K562 (cell line): ENCODE data around the gene AJUBA. TPM values are rescaled to one million over a fixed set of nuclear protein-coding genes. Genes with fewer than 3 reads are reported as not detected.

Experiments used
- ATAC-seq: fragments of 200-7000 bp; cut with Tn5 transposase; 3 replicates; pipeline ENCODE4 v1.9.1; 2020; ENCODE audit warnings: moderate library complexity
- BruUV-seq: library from RNA; stranded (reverse); fragments of 400-500 nt; replicated peaks from 2 replicates; lab custom pipeline; 2021; lab: Mats Ljungman, UMichigan
- CTCF ChIA-PET: fragments of 300-600 bp; formaldehyde crosslinking; extraction: SDS; loops from one replicate; lab custom pipeline; 2021; ENCODE audit warnings: low intra/inter-chr PET ratio; lab: Yijun Ruan, JAX
- POLR2A ChIA-PET: fragments of 300-600, 350-650 bp; sonication (Branson Sonifier 250); formaldehyde crosslinking; extraction: SDS; loops from one replicate; lab custom pipeline; 2021; ENCODE audit warnings: antibody characterized with exemption, inconsistent platforms; lab: Yijun Ruan, JAX
- DNase-seq, 4 experiments: peaks; one replicate each; pipeline versions ENCODE4 v3.0.0 to v3.0.0-alpha.2; 2011 to 2018; ENCODE audit warnings: low spot score in 3 of 4, mixed read lengths in 3 of 4; ENCODE audit errors: extremely low read depth in 1 of 4
- FAIRE-seq: peaks from 2 replicates; lab custom pipeline; 2011; peaks lifted over from hg19 to GRCh38; lab: Jason Lieb, UNC
- H2AFZ ChIP-seq: 2 replicates; pipeline ENCODE4 v1.6.0; 2011; ENCODE audit warnings: low read depth, low read length, control low read depth, inconsistent platforms
- H3K27ac ChIP-seq: fragments of 200-600 bp; 3 replicates; pipeline ENCODE4 v1.8.0; 2011; ENCODE audit warnings: low read depth, mild to moderate bottlenecking, control low read depth, inconsistent platforms, low read length, moderate library complexity, mixed read lengths; ENCODE audit errors: extremely low read depth
- H3K27me3 ChIP-seq, 2 experiments: fragments of 300-600 bp in 1 of 2; 2 replicates in 1 of 2; 3 replicates in 1 of 2; pipeline versions ENCODE4 v1.6.0 to v1.8.0; 2011; ENCODE audit warnings: inconsistent platforms in 2 of 2, low read length in 2 of 2, mild to moderate bottlenecking in 1 of 2, mixed read lengths in 1 of 2, moderate library complexity in 1 of 2; ENCODE audit not compliant: control insufficient read depth in 2 of 2, insufficient read depth in 2 of 2
- H3K36me3 ChIP-seq: fragments of 300-600 bp; 3 replicates; pipeline ENCODE4 v1.8.0; 2011; ENCODE audit warnings: mild to moderate bottlenecking, low read length, inconsistent platforms; ENCODE audit not compliant: control insufficient read depth, insufficient read depth
- H3K4me1 ChIP-seq, 2 experiments: fragments of 200-600 bp in 1 of 2; replicated peaks in 1 of 2; 2 replicates in 1 of 2; 3 replicates in 1 of 2; pipeline versions ENCODE4 v1.5.1 to v1.8.0; 2011; ENCODE audit warnings: inconsistent platforms in 2 of 2, low read length in 2 of 2, mild to moderate bottlenecking in 1 of 2, mixed read lengths in 1 of 2, moderate library complexity in 1 of 2; ENCODE audit not compliant: control insufficient read depth in 2 of 2, insufficient read depth in 2 of 2
- H3K4me2 ChIP-seq: 2 replicates; pipeline ENCODE4 v1.6.1; 2011; ENCODE audit warnings: low read length, control low read depth, inconsistent platforms, mixed read lengths; ENCODE audit not compliant: insufficient read depth
- H3K4me3 ChIP-seq: fragments of 200-600 bp; sonication (generic), shearing (Covaris generic); 2 replicates; pipeline ENCODE4 v1.5.1; 2016; ENCODE audit warnings: control low read depth, inconsistent platforms
- H3K79me2 ChIP-seq: fragments of 200-600 bp; 3 replicates; pipeline ENCODE4 v1.8.0; 2011; ENCODE audit warnings: low read length, inconsistent platforms; ENCODE audit not compliant: control insufficient read depth, insufficient read depth
- H3K9ac ChIP-seq, 2 experiments: 2 replicates each; pipeline versions ENCODE4 v1.6.0 to v1.6.1; 2011; ENCODE audit warnings: low read depth in 2 of 2, low read length in 2 of 2, control low read depth in 1 of 2, inconsistent platforms in 1 of 2, mild to moderate bottlenecking in 1 of 2, mixed read lengths in 1 of 2; ENCODE audit not compliant: insufficient read depth in 1 of 2
- H3K9me1 ChIP-seq: one replicate; pipeline ENCODE4 v1.6.0; 2011; ENCODE audit warnings: inconsistent platforms, mild to moderate bottlenecking, low read length, moderate library complexity; ENCODE audit not compliant: control insufficient read depth, insufficient read depth
- H3K9me3 ChIP-seq: replicated peaks from 2 replicates; pipeline ENCODE4 v1.5.1; 2011; ENCODE audit warnings: low read depth, low read length, inconsistent platforms; ENCODE audit not compliant: control insufficient read depth, insufficient read depth
- H4K20me1 ChIP-seq: replicated peaks from 2 replicates; pipeline ENCODE4 v1.6.1; 2011; ENCODE audit warnings: low read length, inconsistent platforms, mixed read lengths; ENCODE audit not compliant: control insufficient read depth, insufficient read depth
- BACH1 ChIP-seq: fragments of 200-800 bp; sonication (Bioruptor generic); IDR thresholded peaks from 2 replicates; pipeline ENCODE4 v1.6.1; 2016; ENCODE audit warnings: missing genetic modification characterization, missing compliant biosample characterization
- CCAR2 ChIP-seq: fragments of 200-400 bp; formaldehyde crosslinking; IDR thresholded peaks from 2 replicates; pipeline ENCODE4 v1.6.1; 2017; ENCODE audit warnings: mild to moderate bottlenecking, low read depth, low read length
- FOSL1 ChIP-seq: fragments of 200-800 bp; sonication (Bioruptor generic); conservative IDR thresholded peaks from 2 replicates; pipeline ENCODE4 v1.6.1; 2016; ENCODE audit warnings: missing genetic modification characterization, missing compliant biosample characterization
- FOXP1 ChIP-seq: sonication (generic); formaldehyde crosslinking; IDR thresholded peaks from 2 replicates; pipeline ENCODE4 v1.8.0; 2022; ENCODE audit warnings: mild to moderate bottlenecking, missing genetic modification reagents
- GATAD2B ChIP-seq: fragments of 450-650 bp; IDR thresholded peaks from 2 replicates; pipeline ENCODE4 v1.6.1; 2017; ENCODE audit warnings: mild to moderate bottlenecking, borderline replicate concordance
- GTF2E2 ChIP-seq: fragments of 200-800 bp; sonication (Bioruptor generic); IDR thresholded peaks from 2 replicates; pipeline ENCODE4 v1.6.1; 2016; ENCODE audit warnings: missing genetic modification characterization, missing compliant biosample characterization
- MAFK ChIP-seq: IDR thresholded peaks from 2 replicates; pipeline ENCODE4 v1.6.1; 2011; ENCODE audit warnings: low read length, improper control_type of control experiment
- MEIS2 ChIP-seq: fragments of 450-650 bp; IDR thresholded peaks from 2 replicates; pipeline ENCODE4 v1.6.1; 2014; ENCODE audit warnings: mild to moderate bottlenecking; ENCODE audit not compliant: partially characterized antibody
- NUFIP1 ChIP-seq: fragments of 450-650 bp; IDR thresholded peaks from 2 replicates; pipeline ENCODE4 v1.6.1; 2018; ENCODE audit not compliant: partially characterized antibody
- POLR2H ChIP-seq: IDR thresholded peaks from 2 replicates; pipeline ENCODE4 v1.6.1; 2016; ENCODE audit warnings: missing genetic modification characterization, low read depth, mild to moderate bottlenecking, control low read depth, missing compliant biosample characterization, moderate library complexity
- TAF9B ChIP-seq: fragments of 450-650 bp; IDR thresholded peaks from 2 replicates; pipeline ENCODE4 v1.6.1; 2018; ENCODE audit warnings: mild to moderate bottlenecking; ENCODE audit not compliant: partially characterized antibody
- ZNF263 ChIP-seq: sonication (generic); formaldehyde crosslinking; IDR thresholded peaks from 2 replicates; pipeline ENCODE4 v1.8.0; 2022; ENCODE audit warnings: mild to moderate bottlenecking, missing genetic modification reagents, borderline replicate concordance
- ZNF3 ChIP-seq: fragments of 250-450 bp; sonication (Bioruptor Pico); IDR thresholded peaks from 2 replicates; pipeline ENCODE4 v1.5.0; 2021; ENCODE audit warnings: mild to moderate bottlenecking, moderate library complexity
- WGBS: fragments of 100-300 bp; shearing (Covaris generic); methylation state at CpG from one replicate; pipeline ENCODE4 v1.1.6; 2016; ENCODE audit warnings: low coverage, mixed read lengths; ENCODE audit not compliant: insufficient coverage; ENCODE audit errors: missing lambda C conversion rate; 5-methylcytosine and 5-hydroxymethylcytosine counted together
- in situ Hi-C: fragments of 300-500 bp; cut with MboI; formaldehyde crosslinking; loops from 4 replicates; pipeline ENCODE4 v1.15.0; 2018; ENCODE audit warnings: inconsistent platforms, mixed read lengths
- intact Hi-C: fragments of 100-400 bp; cut with micrococcal nuclease; formaldehyde crosslinking; loops from 2 replicates; pipeline ENCODE4 v1.14.2; 2022
- polyA plus RNA-seq, 8 experiments: library from polyadenylated mRNA; depleted of rRNA in 4 of 8; stranded (reverse) in 5 of 8; unstranded in 3 of 8; fragments of >200 nt; fragmentation: Nextera tagmentation in 2 of 8; fragmentation: Illumina TruSeq in 1 of 8; extraction: Ambion mirVana in 2 of 8; extraction: Trizol in 1 of 8; gene quantifications; 2 replicates each; pipeline versions ENCODE4 v1.2.1 to v1.2.3, GENCODE V29; 2011 to 2014; ENCODE audit warnings: inconsistent platforms in 1 of 8, missing spikeins in 1 of 8
- total RNA-seq, 7 experiments: library from RNA; depleted of rRNA in 6 of 7; stranded (reverse); fragments of >200 nt in 6 of 7; fragmentation: Illumina TruSeq in 2 of 7; extraction: Trizol in 2 of 7; gene quantifications; 2 replicates each; pipeline versions ENCODE4 v1.2.1 to v1.2.3, GENCODE V29; 2011 to 2021; ENCODE audit warnings: low replicate concordance in 1 of 7
- TF ChIP-seq, protein P1 (sequence below): fragments of 250-450 bp; sonication (Bioruptor Pico); IDR thresholded peaks from 2 replicates; pipeline ENCODE4 v1.8.0; 2021; ENCODE audit warnings: moderate library complexity, mild to moderate bottlenecking, inconsistent platforms

Gene AJUBA
- total and polyA plus RNA-seq, 9 of the 15 experiments (the other 6 are each of a cell fraction or from before 2014, with no cell fraction given) = 0.73 to 4.7 (median 2.8) TPM

DNA sequence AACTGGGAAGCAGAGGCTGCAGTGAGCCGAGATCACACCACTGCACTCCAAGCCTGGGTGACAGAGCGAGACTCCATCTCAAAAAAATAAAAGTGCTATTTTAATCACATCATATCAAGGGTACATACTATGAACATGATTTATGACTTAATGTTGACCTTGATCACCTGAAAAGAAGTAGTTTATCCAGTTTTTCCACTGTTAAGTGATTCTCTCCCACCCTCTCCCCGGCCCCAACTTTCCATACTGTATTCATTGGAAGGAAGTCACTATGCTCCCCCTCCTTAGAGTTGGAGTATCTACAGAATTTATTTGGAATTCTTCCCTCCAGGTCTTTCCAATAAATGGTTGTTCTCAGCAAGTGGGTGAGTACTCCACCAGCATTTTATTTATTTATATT, 50.2 kb downstream of the AJUBA start:
- peaks cover 21% of the 10 kb centered on the region for H3K79me2 ChIP-seq
- no peaks in the 10 kb centered on the region for H4K20me1 ChIP-seq
- TF ChIP-seq CCAR2 (no peak), MEIS2 (peak; percentile 3)
- no peak for DNase-seq
- peaks cover 12% of the 10 kb centered on the region for H3K36me3 ChIP-seq
- H3K27me3 ChIP-seq = no peaks in the 10 kb centered on the region
- 92% methylated on average over 3 of the region's 3 CpGs for WGBS
- H3K4me1 ChIP-seq = peaks cover 5 to 13% of the 10 kb centered on the region in 2 experiments; a peak in 3 of 5 replicates
- no peak for FAIRE-seq
- no peak for ATAC-seq
- H3K4me2 ChIP-seq = no peak overlapping the region
- no peak overlapping the region for H3K27ac ChIP-seq
- in situ Hi-C loops = loop anchor here (5.0 kb wide), 1 partner anchor 50 kb away; the partner anchor contains the start of gene AJUBA
- no peak overlapping the region for H3K4me3 ChIP-seq
- no TSS peak for BruUV-seq
- no peak overlapping the region for H3K9ac ChIP-seq
- no peak overlapping the region for H2AFZ ChIP-seq
- POLR2A ChIA-PET = interaction anchor here (1.0 to 6.2 kb wide), 2 partner anchors 13 to 25 kb away, joined by 3 to 62 read pairs; partner anchors contain the start of genes HAUS4 and RBM23
- no peaks in the 10 kb centered on the region for H3K9me3 ChIP-seq
- no peaks in the 10 kb centered on the region for H3K9me1 ChIP-seq
- intact Hi-C loops = no loop called here
- CTCF ChIA-PET = no interaction called here

DNA sequence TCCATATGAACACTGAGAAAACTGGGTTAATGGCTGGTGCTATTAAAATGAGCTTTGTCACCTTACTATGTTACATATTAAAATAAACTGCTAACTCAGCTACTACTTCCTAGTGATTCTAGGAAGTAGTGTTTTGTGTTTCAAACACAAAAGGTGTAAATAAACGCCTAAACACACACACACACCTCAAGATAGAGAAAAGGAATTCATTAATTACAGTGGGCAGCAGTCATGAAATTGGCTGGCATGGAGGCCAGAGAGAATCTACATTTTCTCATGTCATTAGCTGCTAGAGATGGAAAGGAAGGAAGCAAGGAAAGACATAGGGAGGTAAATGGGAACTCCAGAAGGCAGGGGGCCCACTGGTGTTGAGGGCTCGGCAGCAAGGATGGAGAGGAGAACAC, 52.4 kb downstream of the AJUBA start:
- no TSS peak for BruUV-seq
- peak overlapping the region; percentile 93 for H3K4me2 ChIP-seq
- H3K27me3 ChIP-seq = no peaks in the 10 kb centered on the region
- peak overlapping the region; percentile 80 for H3K4me3 ChIP-seq
- peak overlapping the region; percentile 76 for H3K27ac ChIP-seq
- H3K9me1 ChIP-seq = no peaks in the 10 kb centered on the region
- H3K9ac ChIP-seq = peak overlapping the region; percentile 77 to 86; a peak in 3 of 4 replicates
- FAIRE-seq (no peak), ATAC-seq (no peak), DNase-seq (no peak)
- in situ Hi-C loops = loop anchor here (5.0 kb wide), 1 partner anchor 52 kb away; the partner anchor contains the start of gene AJUBA
- intact Hi-C loops = loop anchor here (1.0 to 2.0 kb wide), 4 partner anchors 27 to 128 kb away; partner anchors contain the start of gene HAUS4
- H4K20me1 ChIP-seq = no peaks in the 10 kb centered on the region
- no peaks in the 10 kb centered on the region for H3K9me3 ChIP-seq
- H3K79me2 ChIP-seq = peaks cover 36% of the 10 kb centered on the region
- WGBS = 0% methylated on average over 2 of the region's 2 CpGs
- peak overlapping the region; percentile 92 for H2AFZ ChIP-seq
- ChIA-PET POLR2A (interaction anchor here (0.7 to 6.2 kb wide), 18 partner anchors 8 to 391 kb away, joined by 3 to 62 read pairs (median 5); partner anchors contain the start of genes ACIN1, AJUBA, CDH24 and HAUS4), CTCF (interaction anchor here (1.3 to 2.8 kb wide), 2 partner anchors 54 to 128 kb away, joined by 6 to 21 read pairs; partner anchors contain the start of gene AJUBA)
- peaks cover 33% of the 10 kb centered on the region for H3K36me3 ChIP-seq
- peaks cover 5 to 14% of the 10 kb centered on the region in 2 experiments; a peak in 3 of 5 replicates for H3K4me1 ChIP-seq
- TF ChIP-seq ZNF3 = no peak
- TF ChIP-seq NUFIP1 = no peak
- TF ChIP-seq ZNF263 (CRISPR knock-in tag) = no peak
- TF ChIP-seq GATAD2B = 0 out of 2 replicates have a peak, but pooled peaks have one; percentile 35
- TF ChIP-seq FOXP1 (CRISPR knock-in tag) = 0 out of 2 replicates have a peak, but pooled peaks have one; percentile 3
- TF ChIP-seq MAFK = peak; percentile 29; the same call in 1 of the 2 replicates
- TF ChIP-seq GTF2E2 (tag) = peak; percentile 82; the same call in 1 of the 2 replicates
- TF ChIP-seq, protein P1, sequence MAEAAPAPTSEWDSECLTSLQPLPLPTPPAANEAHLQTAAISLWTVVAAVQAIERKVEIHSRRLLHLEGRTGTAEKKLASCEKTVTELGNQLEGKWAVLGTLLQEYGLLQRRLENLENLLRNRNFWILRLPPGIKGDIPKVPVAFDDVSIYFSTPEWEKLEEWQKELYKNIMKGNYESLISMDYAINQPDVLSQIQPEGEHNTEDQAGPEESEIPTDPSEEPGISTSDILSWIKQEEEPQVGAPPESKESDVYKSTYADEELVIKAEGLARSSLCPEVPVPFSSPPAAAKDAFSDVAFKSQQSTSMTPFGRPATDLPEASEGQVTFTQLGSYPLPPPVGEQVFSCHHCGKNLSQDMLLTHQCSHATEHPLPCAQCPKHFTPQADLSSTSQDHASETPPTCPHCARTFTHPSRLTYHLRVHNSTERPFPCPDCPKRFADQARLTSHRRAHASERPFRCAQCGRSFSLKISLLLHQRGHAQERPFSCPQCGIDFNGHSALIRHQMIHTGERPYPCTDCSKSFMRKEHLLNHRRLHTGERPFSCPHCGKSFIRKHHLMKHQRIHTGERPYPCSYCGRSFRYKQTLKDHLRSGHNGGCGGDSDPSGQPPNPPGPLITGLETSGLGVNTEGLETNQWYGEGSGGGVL = no peak
- peak; percentile 15 for TF ChIP-seq TAF9B
- 0 out of 2 replicates have a peak, but pooled peaks have one; percentile 44 for TF ChIP-seq FOSL1
- 0 out of 2 replicates have a peak, but pooled peaks have one; percentile 98 for TF ChIP-seq POLR2H (tag)
- TF ChIP-seq BACH1 (tag) = no peak
